ENCODE data around the gene ZNRF3.

DNA sequence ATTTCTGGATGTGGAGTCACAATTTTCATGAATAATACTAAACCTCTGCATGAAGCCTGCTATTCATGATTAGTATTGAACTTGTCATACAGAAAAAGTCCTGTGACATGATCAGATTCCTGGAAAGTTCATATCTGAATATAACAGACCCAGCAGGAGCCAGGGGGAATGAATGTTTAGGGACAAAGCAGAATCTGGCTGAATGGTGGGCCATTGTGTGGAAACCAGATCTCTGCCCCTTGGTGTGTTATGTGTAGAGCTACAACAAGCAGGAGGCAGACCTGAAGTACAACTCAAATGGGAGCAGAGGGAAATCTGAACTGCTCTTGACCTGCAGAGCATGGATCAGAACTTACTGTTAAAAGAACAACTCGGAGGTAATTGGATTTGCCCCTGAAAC is 219.7 kb downstream of the ZNRF3 start:
- TF ChIP-seq CTCF (IDR thresholded peaks at IDR 0.05) (no peak), POLR2A (IDR thresholded peaks at IDR 0.05) (no peak), EP300 (IDR thresholded peaks at IDR 0.05) (no peak)
